Measurements from ENCODE around the gene RPS15.

Gene RPS15

GRCh38 chr19:1393841-1394240, 44.4 kb upstream of the RPS15 start:
- Histone ChIP-seq H3K27ac (replicated peaks) (no peak overlapping the region), H3K27me3 (ENCODE audit: insufficient read depth, poor library complexity, severe bottlenecking) (no peaks in the 10 kb centered on the region), H3K4me3 (replicated peaks; ENCODE audit: insufficient read depth, low read length) (no peak overlapping the region)
- DNase-seq (ENCODE audit: low read depth in 1 of 2, low spot score in 1 of 2): no peak
- no peak for TF ChIP-seq SPI1 (IDR thresholded peaks at IDR 0.05; ENCODE audit: borderline replicate concordance, low read depth)
- TF ChIP-seq REST (IDR thresholded peaks at IDR 0.05; ENCODE audit: insufficient replicate concordance, low read depth): no peak
- no peak for TF ChIP-seq GABPA (IDR thresholded peaks at IDR 0.05; ENCODE audit: low read depth)
- TF ChIP-seq CTCF (IDR thresholded peaks at IDR 0.05; ENCODE audit: insufficient read depth, low read length): no peak
- no peak for TF ChIP-seq POLR2AphosphoS5 (IDR thresholded peaks at IDR 0.05; ENCODE audit: low read depth)

GRCh38 chr19:1394252-1395193, 43.7 kb upstream of the RPS15 start:
- DNase-seq (ENCODE audit: low read depth in 1 of 2, low spot score in 1 of 2): no peak

More at GRCh38 chr19:1394252-1395193, 43.7 kb upstream of the RPS15 start:
- H3K27ac ChIP-seq (replicated peaks): no peak overlapping the region
- H3K4me3 ChIP-seq (replicated peaks; ENCODE audit: insufficient read depth, low read length): no peak overlapping the region
- H3K27me3 ChIP-seq (ENCODE audit: insufficient read depth, poor library complexity, severe bottlenecking): no peaks in the 10 kb centered on the region
- TF ChIP-seq CTCF (IDR thresholded peaks at IDR 0.05; ENCODE audit: insufficient read depth, low read length) (no peak), SPI1 (IDR thresholded peaks at IDR 0.05; ENCODE audit: borderline replicate concordance, low read depth) (no peak), GABPA (IDR thresholded peaks at IDR 0.05; ENCODE audit: low read depth) (no peak), POLR2AphosphoS5 (IDR thresholded peaks at IDR 0.05; ENCODE audit: low read depth) (no peak), REST (IDR thresholded peaks at IDR 0.05; ENCODE audit: insufficient replicate concordance, low read depth) (no peak)

All from HL-60 (cell line).